GM19099 (cell line): Measurements from ENCODE around the gene BGN.

Experiments used
- POLR2A ChIP-seq: IDR thresholded peaks from 3 replicates; pipeline ENCODE4 v1.6.1; 2011; ENCODE audit warnings: low read depth; ENCODE audit not compliant: insufficient read length; ENCODE audit errors: extremely low read depth

The BGN gene

GRCh38 chrX:153546386-153546785, 51.6 kb downstream of the BGN start:
- no peak for TF ChIP-seq POLR2A

GRCh38 chrX:153547195-153547594, 52.4 kb downstream of the BGN start:
- no peak for TF ChIP-seq POLR2A

GRCh38 chrX:153549231-153549630, 54.5 kb downstream of the BGN start:
- no peak for TF ChIP-seq POLR2A

GRCh38 chrX:153549807-153550206, 55.0 kb downstream of the BGN start:
- TF ChIP-seq POLR2A = no peak

- TF ChIP-seq POLR2A = no peak
Observed at GRCh38 chrX:153551135-153551534, 56.4 kb downstream of the BGN start.

- no peak for TF ChIP-seq POLR2A
Observed at GRCh38 chrX:153554519-153555167, 59.9 kb downstream of the BGN start.

- TF ChIP-seq POLR2A = no peak
Observed at GRCh38 chrX:153556767-153557166, 62.0 kb downstream of the BGN start.

GRCh38 chrX:153557618-153558355, 63.0 kb downstream of the BGN start:
- no peak for TF ChIP-seq POLR2A
